ENCODE data around the gene MYH14.

Gene MYH14

GRCh38 chr19:50255115-50255514 lies 51.7 kb downstream of the MYH14 start:
- no peak for DNase-seq (ENCODE audit: low read depth in 4 of 4, low spot score in 1 of 4)

DNA sequence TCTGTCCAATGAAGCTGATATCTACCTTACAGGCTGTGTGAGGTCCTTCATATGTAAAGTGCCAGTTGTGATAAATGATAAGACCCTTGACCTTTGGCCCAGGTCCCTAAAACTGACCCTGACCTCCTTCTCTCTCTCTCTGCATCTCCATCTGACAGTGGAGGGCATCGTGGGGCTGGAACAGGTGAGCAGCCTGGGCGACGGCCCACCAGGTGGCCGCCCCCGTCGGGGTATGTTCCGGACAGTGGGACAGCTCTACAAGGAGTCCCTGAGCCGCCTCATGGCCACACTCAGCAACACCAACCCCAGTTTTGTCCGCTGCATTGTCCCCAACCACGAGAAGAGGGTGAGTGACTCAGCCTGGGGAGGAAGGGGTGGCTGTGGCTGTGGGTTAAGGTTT lies 53.7 kb downstream of the MYH14 start:
- no peak for DNase-seq (ENCODE audit: low read depth in 4 of 4, low spot score in 1 of 4)

DNA sequence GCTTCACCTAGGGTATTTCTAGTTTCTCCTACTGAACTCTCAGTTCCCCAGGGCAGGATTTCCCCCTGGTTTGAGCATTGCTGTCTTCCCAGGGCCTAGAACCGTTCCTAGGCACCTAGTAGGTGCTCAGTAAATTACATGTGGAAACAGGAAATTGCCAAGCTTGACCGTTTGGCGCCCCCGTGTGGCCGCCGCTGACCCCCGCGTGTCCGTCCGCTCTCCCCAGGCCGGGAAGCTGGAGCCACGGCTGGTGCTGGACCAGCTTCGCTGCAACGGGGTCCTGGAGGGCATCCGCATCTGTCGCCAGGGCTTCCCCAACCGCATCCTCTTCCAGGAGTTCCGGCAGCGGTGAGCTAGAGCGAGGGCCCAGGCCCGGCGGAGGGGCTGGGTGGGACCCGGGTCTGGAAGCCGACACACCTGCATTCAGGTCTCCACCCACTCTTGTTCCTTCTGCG lies 55.5 kb downstream of the MYH14 start:
- peak in 1 of 4 experiments; percentile 13 for DNase-seq (ENCODE audit: low read depth in 4 of 4, low spot score in 1 of 4)

GRCh38 chr19:50261446-50261970 lies 58.1 kb downstream of the MYH14 start:
- no peak for DNase-seq (ENCODE audit: low read depth in 4 of 4, low spot score in 1 of 4)

DNA sequence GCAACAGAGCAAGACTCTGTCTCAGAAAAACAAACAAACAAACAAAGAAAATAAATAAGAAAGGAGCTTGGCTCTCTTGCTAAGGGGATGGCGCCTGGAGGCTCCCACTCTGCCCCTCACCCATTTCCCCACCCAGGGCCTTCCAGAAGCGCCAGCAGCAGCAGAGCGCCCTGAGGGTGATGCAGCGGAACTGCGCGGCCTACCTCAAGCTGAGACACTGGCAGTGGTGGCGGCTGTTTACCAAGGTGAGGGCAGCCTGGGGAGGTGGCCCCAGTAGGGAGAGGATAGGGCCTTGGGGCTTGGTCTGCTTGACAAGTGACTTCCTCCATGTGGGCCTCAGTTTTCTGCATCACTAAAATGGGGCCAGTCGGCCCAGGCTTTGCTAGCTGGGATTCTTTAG lies 59.8 kb downstream of the MYH14 start:
- no peak for DNase-seq (ENCODE audit: low read depth in 4 of 4, low spot score in 1 of 4)

DNA sequence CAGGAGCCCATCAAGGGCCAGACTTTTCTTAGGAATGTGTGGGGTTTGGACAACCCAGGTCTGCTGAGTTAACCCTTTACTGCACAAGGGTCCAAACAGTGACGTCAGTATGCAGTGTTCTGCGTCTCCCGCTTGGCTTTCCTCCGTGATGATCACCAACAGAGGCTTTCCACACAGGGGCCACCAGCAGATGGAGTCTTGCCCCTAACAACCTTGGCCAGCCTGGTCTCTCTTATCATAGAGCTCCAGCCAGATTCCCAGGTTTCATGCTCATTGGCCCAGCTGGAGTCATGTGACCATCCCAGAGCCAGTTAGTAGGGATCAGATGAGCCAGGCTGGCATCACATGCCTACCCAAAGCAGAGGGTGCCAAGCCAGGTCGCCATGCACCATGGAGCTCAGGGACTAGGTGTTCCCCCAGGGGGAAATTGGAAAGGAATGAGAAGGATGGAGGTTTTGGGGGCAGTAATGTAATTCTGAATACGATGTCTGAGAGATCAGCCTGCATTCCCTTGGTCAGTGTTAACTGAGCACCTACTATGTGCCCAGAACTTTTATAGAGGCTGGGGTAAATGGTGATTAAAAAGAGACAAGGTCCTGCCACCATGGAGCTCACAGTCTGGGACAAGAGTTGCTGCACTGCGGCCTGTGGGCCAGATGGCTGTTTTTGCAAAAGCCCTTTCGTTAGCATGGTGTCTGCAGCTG lies 61.2 kb downstream of the MYH14 start:
- no peak for DNase-seq (ENCODE audit: low read depth in 4 of 4, low spot score in 1 of 4)

DNA sequence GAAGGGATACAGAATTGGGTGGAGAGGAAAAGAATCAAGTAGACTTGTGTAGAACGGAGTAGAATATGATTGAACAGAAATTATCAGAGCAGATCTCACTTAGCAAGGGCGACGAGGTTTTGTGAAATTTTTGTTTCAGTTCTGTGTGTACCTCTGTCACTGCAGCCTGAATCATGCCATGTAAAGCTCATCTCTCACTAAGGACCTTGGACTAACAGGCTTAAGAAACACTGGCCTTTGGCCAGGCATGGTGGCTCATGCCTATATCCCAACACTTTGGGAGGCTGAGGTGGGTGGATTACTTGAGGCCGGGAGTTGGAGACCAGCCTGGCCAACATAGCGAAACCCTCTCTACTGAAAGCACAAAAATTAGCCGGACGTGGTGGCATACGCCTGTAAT lies 62.6 kb downstream of the MYH14 start:
- no peak for DNase-seq (ENCODE audit: low read depth in 4 of 4, low spot score in 1 of 4)

DNA sequence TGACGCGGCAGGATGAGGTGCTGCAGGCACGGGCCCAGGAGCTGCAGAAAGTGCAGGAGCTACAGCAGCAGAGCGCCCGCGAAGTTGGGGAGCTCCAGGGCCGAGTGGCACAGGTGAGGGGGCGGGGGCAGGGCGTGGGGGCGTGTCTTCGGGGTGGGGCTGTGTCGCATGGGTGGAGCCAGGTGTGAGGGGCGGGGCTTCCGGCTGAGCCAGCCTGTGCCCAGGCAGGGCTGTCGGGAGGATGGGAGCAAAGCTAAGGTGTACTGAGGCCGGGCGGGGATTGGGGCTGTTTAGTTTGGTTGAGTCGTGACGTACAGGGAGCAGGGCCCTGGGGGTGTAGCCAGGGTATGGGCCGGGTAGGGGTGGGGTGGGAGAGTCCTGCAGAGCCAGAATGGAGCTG lies 63.5 kb downstream of the MYH14 start:
- DNase-seq (ENCODE audit: low read depth in 4 of 4, low spot score in 1 of 4) = peak in 3 of 4 experiments; percentile 7 to 28 (median 20)

DNA sequence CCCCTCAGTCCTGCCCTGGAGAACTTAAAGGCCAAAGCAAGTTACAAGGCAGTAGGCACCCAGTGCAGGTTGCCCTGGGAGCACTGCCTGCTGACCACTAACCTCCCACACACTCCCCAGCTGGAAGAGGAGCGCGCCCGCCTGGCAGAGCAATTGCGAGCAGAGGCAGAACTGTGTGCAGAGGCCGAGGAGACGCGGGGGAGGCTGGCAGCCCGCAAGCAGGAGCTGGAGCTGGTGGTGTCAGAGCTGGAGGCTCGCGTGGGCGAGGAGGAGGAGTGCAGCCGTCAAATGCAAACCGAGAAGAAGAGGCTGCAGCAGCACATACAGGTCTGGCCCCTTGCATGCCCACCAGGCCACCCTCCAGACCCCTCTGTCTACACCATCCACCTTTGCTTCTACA lies 64.6 kb downstream of the MYH14 start:
- no peak for DNase-seq (ENCODE audit: low read depth in 4 of 4, low spot score in 1 of 4)

DNA sequence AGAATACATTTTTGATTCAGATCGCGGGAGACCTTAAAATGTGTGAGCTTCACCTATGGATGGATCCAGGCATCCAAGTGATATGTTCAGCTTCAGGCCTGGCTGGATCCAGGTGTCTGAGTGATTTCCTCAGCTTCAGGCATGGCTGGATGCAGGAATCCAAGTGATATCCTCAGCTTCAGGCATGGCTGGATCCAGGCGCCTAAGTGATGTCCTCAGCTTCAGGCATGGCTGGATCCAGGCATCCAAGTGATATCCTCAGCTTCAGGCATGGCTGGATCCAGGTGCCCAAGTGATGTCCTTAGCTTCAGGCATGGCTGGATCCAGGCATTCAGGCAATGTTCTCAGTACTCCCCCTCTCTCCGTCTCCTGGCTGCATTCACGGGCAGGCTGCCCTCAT lies 65.1 kb downstream of the MYH14 start:
- no peak for DNase-seq (ENCODE audit: low read depth in 4 of 4, low spot score in 1 of 4)

- no peak for DNase-seq (ENCODE audit: low read depth in 4 of 4, low spot score in 1 of 4)
Observed at GRCh38 chr19:50269653-50270052, 66.2 kb downstream of the MYH14 start.

DNA sequence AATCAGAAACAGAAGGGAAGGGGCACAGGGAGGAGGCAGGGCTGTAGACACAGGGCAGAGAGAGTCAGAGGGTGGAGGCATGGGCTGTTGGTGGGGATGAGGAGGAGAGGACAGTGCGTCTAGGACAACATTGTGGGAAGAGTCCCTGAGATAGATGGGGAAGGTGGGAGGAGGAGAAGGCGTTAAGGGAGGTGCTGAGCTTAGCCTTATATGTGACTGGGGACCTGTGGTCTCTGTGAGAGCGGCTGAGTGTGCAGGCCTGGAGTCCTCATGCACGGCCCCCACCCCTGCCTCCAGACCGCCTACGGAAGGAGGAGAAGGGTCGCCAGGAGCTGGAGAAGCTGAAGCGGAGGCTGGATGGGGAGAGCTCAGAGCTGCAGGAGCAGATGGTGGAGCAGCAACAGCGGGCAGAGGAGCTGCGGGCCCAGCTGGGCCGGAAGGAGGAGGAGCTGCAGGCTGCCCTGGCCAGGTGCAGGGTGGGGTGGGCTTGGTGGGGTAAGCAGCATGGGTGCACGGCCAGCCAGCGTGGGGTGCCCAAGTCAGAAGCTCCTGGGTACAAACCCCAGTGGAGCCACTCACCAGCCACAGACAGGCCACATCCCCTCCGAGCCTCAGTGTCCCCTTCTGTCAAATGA lies 69.0 kb downstream of the MYH14 start:
- DNase-seq (ENCODE audit: low read depth in 4 of 4, low spot score in 1 of 4) = no peak

DNA sequence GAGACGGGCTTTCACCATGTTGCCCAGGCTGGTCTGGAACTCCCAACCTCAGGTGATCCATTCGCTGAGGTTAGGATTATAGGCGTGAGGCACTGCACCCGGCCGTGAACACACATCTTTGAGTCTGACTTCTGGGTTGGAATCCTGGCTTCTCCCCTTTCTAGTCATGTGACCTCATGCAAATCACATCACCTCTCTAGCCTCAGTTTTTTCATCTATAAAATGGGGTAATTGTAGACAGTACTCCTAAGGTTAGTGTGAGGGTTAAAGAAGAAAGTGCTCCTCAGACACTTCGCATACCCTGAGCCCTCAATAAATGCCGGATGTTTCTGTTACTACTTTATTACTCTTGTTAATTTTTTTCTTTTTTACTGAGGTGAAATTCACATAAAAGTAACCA lies 70.4 kb downstream of the MYH14 start:
- DNase-seq (ENCODE audit: low read depth in 4 of 4, low spot score in 1 of 4) = no peak

GRCh38 chr19:50275577-50276368 lies 72.4 kb downstream of the MYH14 start:
- no peak for DNase-seq (ENCODE audit: low read depth in 4 of 4, low spot score in 1 of 4)

DNA sequence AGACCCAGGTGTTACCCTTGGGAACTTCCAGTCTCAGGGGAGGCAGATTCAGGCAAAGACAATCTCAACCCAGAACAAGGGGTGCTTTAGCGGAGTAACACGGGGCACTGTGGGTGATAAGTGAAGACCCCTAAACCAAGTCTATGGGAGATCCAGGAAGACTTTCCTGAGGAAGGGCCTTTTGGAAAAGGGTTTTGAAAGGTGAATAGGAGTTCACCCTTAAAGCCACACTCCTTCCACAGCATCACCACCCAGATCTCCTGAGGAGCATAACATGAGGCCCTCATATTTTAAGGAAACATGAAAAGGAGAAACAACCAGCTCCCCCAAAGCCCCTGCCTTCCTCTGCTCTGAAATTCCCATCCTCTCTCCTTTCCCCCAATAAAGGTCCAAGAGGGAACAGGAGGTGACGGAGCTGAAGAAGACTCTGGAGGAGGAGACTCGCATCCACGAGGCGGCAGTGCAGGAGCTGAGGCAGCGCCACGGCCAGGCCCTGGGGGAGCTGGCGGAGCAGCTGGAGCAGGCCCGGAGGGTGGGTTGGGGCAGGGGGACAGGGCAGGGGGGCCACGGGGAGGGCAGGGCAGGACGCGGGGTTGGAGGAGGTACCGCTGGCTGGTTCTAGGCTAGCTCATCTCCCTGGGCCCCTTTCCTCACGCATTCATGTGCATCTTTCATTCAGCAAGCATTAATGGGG lies 73.1 kb downstream of the MYH14 start:
- DNase-seq (ENCODE audit: low read depth in 4 of 4, low spot score in 1 of 4) = no peak

DNA sequence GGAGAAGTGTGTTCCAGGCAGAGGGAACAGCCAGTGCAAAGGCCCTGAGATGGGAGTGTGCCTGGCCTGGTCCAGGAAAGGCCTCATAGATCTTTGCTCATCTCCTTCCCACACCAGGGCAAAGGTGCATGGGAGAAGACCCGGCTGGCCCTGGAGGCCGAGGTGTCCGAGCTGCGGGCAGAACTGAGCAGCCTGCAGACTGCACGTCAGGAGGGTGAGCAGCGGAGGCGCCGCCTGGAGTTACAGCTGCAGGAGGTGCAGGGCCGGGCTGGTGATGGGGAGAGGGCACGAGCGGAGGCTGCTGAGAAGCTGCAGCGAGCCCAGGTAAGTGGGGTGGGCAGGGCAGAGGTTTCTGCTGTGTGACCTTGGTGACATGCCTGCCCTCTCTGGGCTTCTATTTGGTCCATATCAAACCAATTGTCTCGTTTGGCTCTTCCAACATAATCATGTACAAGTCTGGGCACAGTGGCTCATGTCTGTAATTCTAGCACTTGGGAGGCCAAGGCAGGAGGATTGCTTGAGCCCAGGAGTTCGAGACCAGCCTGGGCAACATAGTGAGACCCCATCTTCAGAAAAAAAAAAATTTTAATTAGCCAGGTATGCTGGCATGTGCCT lies 74.7 kb downstream of the MYH14 start:
- DNase-seq (ENCODE audit: low read depth in 4 of 4, low spot score in 1 of 4) = no peak

GRCh38 chr19:50280074-50280473 lies 76.7 kb downstream of the MYH14 start:
- no peak for DNase-seq (ENCODE audit: low read depth in 4 of 4, low spot score in 1 of 4)

DNA sequence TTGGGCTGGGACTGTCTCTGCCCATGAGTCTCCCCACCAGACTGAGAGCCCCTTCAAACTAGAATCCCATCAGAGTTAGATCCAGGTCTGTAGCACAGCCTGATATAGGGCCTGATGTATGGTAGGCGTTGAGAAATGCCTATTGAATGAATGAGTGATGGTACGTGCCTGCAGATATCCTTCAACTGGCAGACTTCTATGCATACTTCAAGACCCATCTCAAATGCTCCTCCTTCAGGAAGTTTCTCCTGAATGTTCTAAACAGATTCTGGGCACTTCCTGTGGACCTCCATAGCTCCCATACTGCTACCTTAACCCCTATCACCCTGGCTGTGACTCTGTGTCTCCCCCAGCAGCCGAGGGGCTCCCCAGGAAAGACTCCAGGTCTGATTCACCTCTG lies 77.6 kb downstream of the MYH14 start:
- no peak for DNase-seq (ENCODE audit: low read depth in 4 of 4, low spot score in 1 of 4)

DNA sequence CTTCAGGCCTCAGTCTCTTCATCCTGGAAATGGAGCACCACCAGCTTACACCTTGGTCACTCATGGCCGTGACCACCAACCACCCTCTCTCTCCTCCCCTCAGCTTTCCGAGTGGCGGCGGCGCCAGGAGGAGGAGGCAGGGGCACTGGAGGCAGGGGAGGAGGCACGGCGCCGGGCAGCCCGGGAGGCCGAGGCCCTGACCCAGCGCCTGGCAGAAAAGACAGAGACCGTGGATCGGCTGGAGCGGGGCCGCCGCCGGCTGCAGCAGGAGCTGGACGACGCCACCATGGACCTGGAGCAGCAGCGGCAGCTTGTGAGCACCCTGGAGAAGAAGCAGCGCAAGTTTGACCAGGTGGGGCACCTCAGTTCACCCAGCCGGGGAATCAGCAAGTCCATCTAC lies 78.1 kb downstream of the MYH14 start:
- DNase-seq (ENCODE audit: low read depth in 4 of 4, low spot score in 1 of 4) = no peak

GRCh38 chr19:50285833-50286232 lies 82.4 kb downstream of the MYH14 start:
- no peak for DNase-seq (ENCODE audit: low read depth in 4 of 4, low spot score in 1 of 4)

DNA sequence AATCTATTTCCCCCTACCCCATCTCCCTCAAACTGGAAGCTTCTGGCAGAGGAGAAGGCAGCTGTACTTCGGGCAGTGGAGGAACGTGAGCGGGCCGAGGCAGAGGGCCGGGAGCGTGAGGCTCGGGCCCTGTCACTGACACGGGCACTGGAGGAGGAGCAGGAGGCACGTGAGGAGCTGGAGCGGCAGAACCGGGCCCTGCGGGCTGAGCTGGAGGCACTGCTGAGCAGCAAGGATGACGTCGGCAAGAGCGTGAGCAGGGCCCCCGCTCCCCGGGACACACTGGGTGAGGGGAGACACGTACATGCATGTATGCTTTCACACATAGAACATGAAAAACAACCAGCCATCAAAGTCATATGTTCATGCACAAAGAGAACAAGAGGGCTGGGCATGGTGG lies 83.0 kb downstream of the MYH14 start:
- DNase-seq (ENCODE audit: low read depth in 4 of 4, low spot score in 1 of 4) = no peak
